Activated CD8-positive, alpha-beta memory T cell treated with anti-CD3 and anti-CD28 coated beads, Interleukin-2, amount 50 U/mL, for 48 hours (primary cell): ENCODE results near the gene EGR4.

Experiments used
- DNase-seq: peaks from one replicate; pipeline ENCODE4 v3.0.0-alpha.2; 2020

EGR4 gene

GRCh38 chr2:73244580-73244979, 48.8 kb downstream of the EGR4 start:
- DNase-seq = no peak

GRCh38 chr2:73243884-73244570, 49.3 kb downstream of the EGR4 start:
- DNase-seq = no peak
